Loucy (cell line): ENCODE data around the gene KLHL10.

Source experiments
- H2AFZ ChIP-seq: fragments of 200-600 bp; sonication (generic); 2 replicates; pipeline ENCODE4 v1.6.0; 2016; ENCODE audit warnings: antibody characterized with exemption, mild to moderate bottlenecking, low read length, moderate library complexity
- H3F3A ChIP-seq: fragments of 200-600 bp; 2 replicates; pipeline ENCODE4 v1.6.0; 2016; ENCODE audit warnings: antibody characterized with exemption, low read depth, mild to moderate bottlenecking
- H3K27me3 ChIP-seq: fragments of 200-600 bp; sonication (generic); 2 replicates; pipeline ENCODE4 v1.6.1; 2014; ENCODE audit warnings: low read length, mild to moderate bottlenecking; ENCODE audit not compliant: insufficient read depth, poor library complexity, severe bottlenecking
- H3K36me3 ChIP-seq: fragments of 200-600 bp; sonication (generic); 2 replicates; pipeline ENCODE4 v1.6.1; 2016; ENCODE audit warnings: low read length; ENCODE audit not compliant: insufficient read depth
- H3K4me1 ChIP-seq: fragments of 200-600 bp; sonication (generic); 2 replicates; pipeline ENCODE4 v1.5.1; 2014; ENCODE audit warnings: low read length, mild to moderate bottlenecking; ENCODE audit not compliant: insufficient read depth, poor library complexity, severe bottlenecking
- H3K4me2 ChIP-seq: fragments of 200-600 bp; sonication (generic); 2 replicates; pipeline ENCODE4 v1.6.0; 2014; ENCODE audit warnings: antibody characterized with exemption, low read length, low read depth, mild to moderate bottlenecking; ENCODE audit not compliant: poor library complexity, severe bottlenecking
- H3K4me3 ChIP-seq: fragments of 200-600 bp; sonication (generic); 2 replicates; pipeline ENCODE4 v1.5.1; 2014; ENCODE audit warnings: low read length, mild to moderate bottlenecking, mixed read lengths; ENCODE audit not compliant: poor library complexity, severe bottlenecking
- H3K79me2 ChIP-seq: fragments of 200-600 bp; sonication (generic); 2 replicates; pipeline ENCODE4 v1.6.1; 2014; ENCODE audit warnings: low read length; ENCODE audit not compliant: insufficient read depth
- H3K9ac ChIP-seq: fragments of 200-600 bp; sonication (generic); 2 replicates; pipeline ENCODE4 v1.6.0; 2014; ENCODE audit warnings: mild to moderate bottlenecking, low read depth, low read length, moderate library complexity; ENCODE audit not compliant: poor library complexity, severe bottlenecking
- H3K9me2 ChIP-seq: fragments of 200-600 bp; sonication (generic); replicated peaks from 2 replicates; pipeline ENCODE4 v1.6.1; 2016; ENCODE audit warnings: low read depth, low read length, mixed read lengths
- H3K9me3 ChIP-seq: fragments of 200-600 bp; sonication (generic); 2 replicates; pipeline ENCODE4 v1.6.1; 2014; ENCODE audit warnings: mild to moderate bottlenecking, antibody characterized with exemption, low read length, low read depth; ENCODE audit not compliant: insufficient read depth
- H4K20me1 ChIP-seq: fragments of 200-600 bp; sonication (generic); 2 replicates; pipeline ENCODE4 v1.6.0; 2014; ENCODE audit warnings: antibody characterized with exemption, low read length, mild to moderate bottlenecking; ENCODE audit not compliant: insufficient read depth, poor library complexity, severe bottlenecking
- CTCF ChIP-seq: fragments of 200-600 bp; sonication (generic); conservative IDR thresholded peaks from 2 replicates; pipeline ENCODE4 v1.5.1; 2014; ENCODE audit warnings: mild to moderate bottlenecking, antibody characterized with exemption, low read length
- EZH2phosphoT487 ChIP-seq: fragments of 200-600 bp; IDR thresholded peaks from 2 replicates; pipeline ENCODE4 v1.6.1; 2018; ENCODE audit warnings: antibody characterized with exemption, mild to moderate bottlenecking, moderate library complexity, borderline replicate concordance

Gene KLHL10

GRCh38 chr17:41813699-41814124 lies 23.9 kb upstream of the KLHL10 start:
- Histone ChIP-seq H3K4me3 (peak overlapping the region; percentile 83), H3K36me3 (no peaks in the 10 kb centered on the region), H3K9me3 (no peaks in the 10 kb centered on the region), H4K20me1 (no peaks in the 10 kb centered on the region), H3K9ac (no peak overlapping the region), H3K4me2 (peak overlapping the region; percentile 99), H3K79me2 (peaks cover 11% of the 10 kb centered on the region), H3F3A (no peaks in the 10 kb centered on the region), H2AFZ (no peak overlapping the region), H3K27me3 (no peaks in the 10 kb centered on the region), H3K9me2 (no peaks in the 10 kb centered on the region), H3K4me1 (peaks cover 32% of the 10 kb centered on the region)
- TF ChIP-seq EZH2phosphoT487 (no peak), CTCF (no peak)

GRCh38 chr17:41814195-41814594 lies 23.4 kb upstream of the KLHL10 start:
- Histone ChIP-seq H3K9ac (no peak overlapping the region), H3K4me3 (no peak overlapping the region), H3K4me2 (no peak overlapping the region), H3F3A (no peaks in the 10 kb centered on the region), H3K4me1 (peaks cover 32% of the 10 kb centered on the region), H3K36me3 (no peaks in the 10 kb centered on the region), H4K20me1 (no peaks in the 10 kb centered on the region), H2AFZ (no peak overlapping the region), H3K9me3 (no peaks in the 10 kb centered on the region), H3K9me2 (no peaks in the 10 kb centered on the region), H3K27me3 (no peaks in the 10 kb centered on the region), H3K79me2 (peaks cover 11% of the 10 kb centered on the region)
- TF ChIP-seq CTCF: no peak
- no peak for TF ChIP-seq EZH2phosphoT487

GRCh38 chr17:41816637-41817320 lies 20.8 kb upstream of the KLHL10 start:
- Histone ChIP-seq H3K36me3 (no peaks in the 10 kb centered on the region), H3K79me2 (no peaks in the 10 kb centered on the region), H3K9me3 (no peaks in the 10 kb centered on the region), H4K20me1 (no peaks in the 10 kb centered on the region), H3K9ac (no peak overlapping the region), H3K27me3 (no peaks in the 10 kb centered on the region), H3K4me3 (no peak overlapping the region), H2AFZ (no peak overlapping the region), H3F3A (no peaks in the 10 kb centered on the region), H3K4me2 (no peak overlapping the region), H3K4me1 (peaks cover 16% of the 10 kb centered on the region), H3K9me2 (no peaks in the 10 kb centered on the region)
- TF ChIP-seq CTCF: no peak
- no peak for TF ChIP-seq EZH2phosphoT487
